GM21737 (cell line): ENCODE data around the gene LRRN1.

Experiments used
- ATAC-seq: cut with Tn5 transposase; IDR thresholded peaks from one replicate; pipeline ENCODE4 v1.9.1; 2021; ENCODE audit warnings: mild to moderate bottlenecking, moderate library complexity; ENCODE audit not compliant: unreplicated experiment

Gene LRRN1

GRCh38 chr3:3799173-3800079 is at the start of gene LRRN1:
LRRN1 (plus strand) TSS chr3:3799431; CDS start chr3:3844642, 45,211 bp downstream.
- no peak for ATAC-seq

GRCh38 chr3:3753416-3753815 is 45.8 kb upstream of the LRRN1 start:
- no peak for ATAC-seq

GRCh38 chr3:3765661-3766060 is 33.6 kb upstream of the LRRN1 start:
- no peak for ATAC-seq

GRCh38 chr3:3766140-3766539 is 33.1 kb upstream of the LRRN1 start:
- no peak for ATAC-seq

- ATAC-seq: no peak
Measured at GRCh38 chr3:3771094-3771493, 28.1 kb upstream of the LRRN1 start.

- ATAC-seq: no peak
Measured at GRCh38 chr3:3771567-3771966, 27.7 kb upstream of the LRRN1 start.

GRCh38 chr3:3772338-3772737 is 26.9 kb upstream of the LRRN1 start:
- ATAC-seq: no peak

- ATAC-seq: no peak
Measured at GRCh38 chr3:3772920-3773319, 26.3 kb upstream of the LRRN1 start.

GRCh38 chr3:3776607-3777006 is 22.6 kb upstream of the LRRN1 start:
- no peak for ATAC-seq

- ATAC-seq: no peak
Measured at GRCh38 chr3:3778216-3778615, 21.0 kb upstream of the LRRN1 start.

- no peak for ATAC-seq
Measured at GRCh38 chr3:3778641-3779270, 20.5 kb upstream of the LRRN1 start.

GRCh38 chr3:3782457-3782856 is 16.8 kb upstream of the LRRN1 start:
- no peak for ATAC-seq

GRCh38 chr3:3783210-3783609 is 16.0 kb upstream of the LRRN1 start:
- ATAC-seq: no peak

- no peak for ATAC-seq
Measured at GRCh38 chr3:3783696-3784095, 15.5 kb upstream of the LRRN1 start.

- no peak for ATAC-seq
Measured at GRCh38 chr3:3792391-3792790, 6.8 kb upstream of the LRRN1 start.

GRCh38 chr3:3798631-3799113 is 559 bp upstream of the LRRN1 start:
- no peak for ATAC-seq

- ATAC-seq: no peak
Measured at GRCh38 chr3:3800080-3800455, 837 bp downstream of the LRRN1 start.

- ATAC-seq: no peak
Measured at GRCh38 chr3:3800685-3801493, 1.7 kb downstream of the LRRN1 start.

- no peak for ATAC-seq
Measured at GRCh38 chr3:3801494-3801841, 2.2 kb downstream of the LRRN1 start.

- no peak for ATAC-seq
Measured at GRCh38 chr3:3802046-3802445, 2.8 kb downstream of the LRRN1 start.

GRCh38 chr3:3804560-3804959 is 5.3 kb downstream of the LRRN1 start:
- ATAC-seq: no peak
